Measurements from ENCODE around the gene GRIP2. TPM values are rescaled to one million over a fixed set of nuclear protein-coding genes. Genes with fewer than 3 reads are reported as not detected.

GRIP2 gene
- total and polyA plus RNA-seq, 10 donors = 0.15 to 3.7 (median 1.2) TPM

DNA sequence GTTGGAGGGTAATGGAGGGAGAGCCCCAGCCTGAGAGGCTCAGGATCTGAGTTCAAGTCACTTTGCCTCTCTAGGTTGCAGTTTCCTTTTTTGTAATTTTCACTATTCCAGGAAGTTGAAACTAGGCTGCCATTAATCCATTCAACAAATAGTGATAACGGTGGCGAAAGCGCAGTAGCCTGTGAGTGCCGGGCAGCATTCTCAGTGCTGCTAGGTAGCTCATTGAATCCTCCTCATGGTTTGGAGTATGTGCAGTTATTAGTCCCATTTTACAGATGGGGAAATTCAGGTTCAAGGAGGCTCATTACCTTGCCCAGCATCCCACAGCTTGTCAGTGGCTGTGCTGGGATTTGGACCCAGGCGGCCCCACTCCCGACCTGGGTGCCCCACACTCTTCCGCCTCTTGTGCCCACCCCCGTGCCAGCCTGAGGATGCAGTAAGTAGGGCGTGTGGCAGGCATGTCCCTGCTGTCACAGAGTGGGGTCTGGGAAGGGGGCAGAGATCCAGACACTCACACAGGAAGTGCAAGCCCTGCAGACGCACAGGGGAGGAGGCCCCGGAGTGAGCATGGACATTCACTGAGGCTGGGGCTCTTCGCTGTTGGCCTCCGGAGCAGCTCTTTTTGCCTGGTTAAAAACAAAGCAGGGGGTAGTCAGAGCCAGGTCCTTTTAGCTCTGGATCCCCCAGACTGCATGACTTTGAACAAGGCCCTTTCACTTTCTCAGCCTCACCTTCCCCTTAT is 79.0 kb downstream of the GRIP2 start:
- Histone ChIP-seq H3K9me3 (no peaks in the 10 kb centered on the region), H3K36me3 (peaks cover 0 to 100% (median 75%) of the 10 kb centered on the region in 6 donors), H3K27ac (peak overlapping the region in 6 of 8 donors; percentile 3 to 47 (median 28)), H3K4me1 (peaks cover 0 to 43% (median 22%) of the 10 kb centered on the region in 6 donors), H3K27me3 (replicated peaks in 1 of 7) (no peaks in the 10 kb centered on the region), H3K4me3 (no peak overlapping the region)
- WGBS, 5 donors = 82 to 93% (median 87%) methylated on average over 12 to 13 of the region's 13 CpGs
- intact Hi-C loops (cut with DNase I; ENCODE audit: low total_unique reads) = loop anchor here (10.0 kb wide), 1 partner anchor 566 kb away; no protein-coding TSS in a partner anchor
- no peak for DNase-seq
- no peak for TF ChIP-seq POLR2A (IDR thresholded peaks at IDR 0.05)
- TF ChIP-seq POLR2AphosphoS5 (IDR thresholded peaks at IDR 0.05) = no peak
- TF ChIP-seq, protein P1, sequence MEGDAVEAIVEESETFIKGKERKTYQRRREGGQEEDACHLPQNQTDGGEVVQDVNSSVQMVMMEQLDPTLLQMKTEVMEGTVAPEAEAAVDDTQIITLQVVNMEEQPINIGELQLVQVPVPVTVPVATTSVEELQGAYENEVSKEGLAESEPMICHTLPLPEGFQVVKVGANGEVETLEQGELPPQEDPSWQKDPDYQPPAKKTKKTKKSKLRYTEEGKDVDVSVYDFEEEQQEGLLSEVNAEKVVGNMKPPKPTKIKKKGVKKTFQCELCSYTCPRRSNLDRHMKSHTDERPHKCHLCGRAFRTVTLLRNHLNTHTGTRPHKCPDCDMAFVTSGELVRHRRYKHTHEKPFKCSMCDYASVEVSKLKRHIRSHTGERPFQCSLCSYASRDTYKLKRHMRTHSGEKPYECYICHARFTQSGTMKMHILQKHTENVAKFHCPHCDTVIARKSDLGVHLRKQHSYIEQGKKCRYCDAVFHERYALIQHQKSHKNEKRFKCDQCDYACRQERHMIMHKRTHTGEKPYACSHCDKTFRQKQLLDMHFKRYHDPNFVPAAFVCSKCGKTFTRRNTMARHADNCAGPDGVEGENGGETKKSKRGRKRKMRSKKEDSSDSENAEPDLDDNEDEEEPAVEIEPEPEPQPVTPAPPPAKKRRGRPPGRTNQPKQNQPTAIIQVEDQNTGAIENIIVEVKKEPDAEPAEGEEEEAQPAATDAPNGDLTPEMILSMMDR (IDR thresholded peaks at IDR 0.05 in 8 of 11, conservative IDR thresholded peaks at IDR 0.05 in 3 of 11) = no peak

DNA sequence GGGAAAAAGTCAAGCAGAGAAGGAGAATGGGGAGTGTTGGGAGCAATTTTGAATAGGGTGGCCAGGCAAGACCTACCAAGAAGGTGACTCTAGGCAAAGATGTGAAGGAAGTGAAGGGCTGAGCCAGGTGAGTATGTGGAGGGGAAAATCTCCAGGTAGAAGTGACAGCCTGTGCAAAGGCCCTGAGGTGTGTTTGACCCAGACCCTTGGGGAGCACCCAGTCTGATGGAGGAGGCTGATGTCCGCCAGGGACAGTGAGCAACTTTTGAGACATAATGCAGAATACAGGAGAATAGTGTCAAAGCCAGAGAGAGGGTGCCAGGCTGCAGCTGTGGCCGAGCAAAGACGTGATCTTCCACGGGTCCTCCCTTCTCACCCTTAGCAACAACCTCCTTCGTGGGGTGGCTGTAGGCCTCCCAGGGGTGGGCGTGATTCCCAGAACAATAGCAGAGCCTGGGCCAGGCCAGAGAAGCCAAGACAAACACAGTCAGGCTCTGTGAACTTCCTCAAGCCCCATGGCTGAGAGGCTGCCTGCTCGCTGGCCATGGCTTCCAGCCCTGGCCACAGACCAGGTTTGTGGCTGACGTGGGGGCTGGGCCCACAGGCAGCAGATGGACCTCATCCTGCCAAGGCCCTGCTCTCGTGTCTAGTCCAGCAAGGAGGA is 79.7 kb downstream of the GRIP2 start:
- intact Hi-C loops (cut with DNase I; ENCODE audit: low total_unique reads) = loop anchor here (10.0 kb wide), 1 partner anchor 566 kb away; no protein-coding TSS in a partner anchor
- Histone ChIP-seq H3K4me3 (no peak overlapping the region), H3K27me3 (replicated peaks in 1 of 7) (no peaks in the 10 kb centered on the region), H3K4me1 (peaks cover 0 to 43% (median 22%) of the 10 kb centered on the region in 6 donors), H3K36me3 (peaks cover 0 to 100% (median 74%) of the 10 kb centered on the region in 6 donors), H3K27ac (peak overlapping the region in 6 of 8 donors; percentile 3 to 47 (median 28)), H3K9me3 (no peaks in the 10 kb centered on the region)
- WGBS, 5 donors = 71 to 82% (median 80%) methylated on average over 8 to 9 of the region's 9 CpGs
- TF ChIP-seq POLR2A (IDR thresholded peaks at IDR 0.05) = no peak
- peak; percentile 46 to 67 (median 58) for TF ChIP-seq POLR2AphosphoS5 (IDR thresholded peaks at IDR 0.05)
- DNase-seq = no peak

DNA sequence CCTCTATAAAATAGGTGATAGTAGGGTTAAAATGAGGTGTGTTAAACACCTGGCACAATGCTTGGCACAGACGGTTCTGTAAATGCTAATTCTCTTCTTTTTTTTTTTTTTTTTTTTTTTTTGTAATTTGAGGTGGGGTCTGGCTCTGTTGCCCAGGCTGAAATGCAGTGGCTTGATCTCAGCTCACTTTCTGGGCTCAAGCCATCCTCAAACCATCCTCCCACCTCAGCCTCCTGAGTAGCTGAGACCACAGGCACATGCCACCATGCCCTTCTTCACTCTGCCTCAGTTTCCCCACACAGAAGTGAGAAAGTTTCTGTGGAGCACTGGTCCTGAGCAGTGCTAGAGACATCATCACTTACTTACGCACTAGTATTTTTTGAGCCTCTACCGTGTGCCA is 80.4 kb downstream of the GRIP2 start:
- Histone ChIP-seq H3K27ac (peak overlapping the region in 1 of 8 donors; percentile 47), H3K9me3 (no peaks in the 10 kb centered on the region), H3K4me3 (no peak overlapping the region), H3K36me3 (peaks cover 0 to 100% (median 74%) of the 10 kb centered on the region in 6 donors), H3K27me3 (replicated peaks in 1 of 7) (no peaks in the 10 kb centered on the region), H3K4me1 (peaks cover 0 to 43% (median 22%) of the 10 kb centered on the region in 6 donors)
- 65 to 93% (median 88%) methylated on average over 3 of the region's 3 CpGs for WGBS, 5 donors
- TF ChIP-seq POLR2A (IDR thresholded peaks at IDR 0.05) (no peak), POLR2AphosphoS5 (IDR thresholded peaks at IDR 0.05) (no peak)
- TF ChIP-seq, protein P1 (IDR thresholded peaks at IDR 0.05 in 8 of 11, conservative IDR thresholded peaks at IDR 0.05 in 3 of 11) = no peak
- intact Hi-C loops (cut with DNase I; ENCODE audit: low total_unique reads) = loop anchor here (10.0 kb wide), 2 partner anchors 55 to 565 kb away; partner anchors contain the start of gene SLC6A6
- DNase-seq = no peak

DNA sequence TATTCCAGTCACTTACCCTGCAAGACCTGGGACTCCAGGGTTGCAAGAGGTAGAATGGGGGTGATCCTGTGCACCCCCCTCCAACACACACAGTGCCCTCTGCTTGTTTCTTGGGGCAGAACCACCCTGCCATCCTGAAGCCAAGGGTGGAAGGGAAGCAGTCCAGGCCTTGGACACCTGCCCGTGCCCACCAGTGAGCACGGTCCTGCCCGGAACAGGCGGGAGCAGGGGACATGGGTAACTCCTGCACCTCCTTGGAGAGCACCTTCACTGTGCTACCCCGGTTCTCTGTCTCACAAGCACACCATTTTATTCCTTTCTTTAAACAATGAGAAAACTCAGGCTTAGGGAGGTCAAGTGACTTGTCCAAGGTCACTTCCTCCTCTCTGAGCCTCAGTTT is 80.8 kb downstream of the GRIP2 start:
- H3K4me3 ChIP-seq = no peak overlapping the region
- peaks cover 0 to 100% (median 74%) of the 10 kb centered on the region in 6 donors for H3K36me3 ChIP-seq
- TF ChIP-seq, protein P1 (IDR thresholded peaks at IDR 0.05 in 8 of 11, conservative IDR thresholded peaks at IDR 0.05 in 3 of 11) = no peak
- peak in 2 of 3 donors; percentile 33 to 62 for TF ChIP-seq POLR2AphosphoS5 (IDR thresholded peaks at IDR 0.05)
- H3K27ac ChIP-seq = no peak overlapping the region
- intact Hi-C loops (cut with DNase I; ENCODE audit: low total_unique reads) = loop anchor here (10.0 kb wide), 1 partner anchor 55 kb away; the partner anchor contains the start of gene SLC6A6
- DNase-seq = no peak
- peaks cover 0 to 46% (median 25%) of the 10 kb centered on the region in 6 donors for H3K4me1 ChIP-seq
- H3K9me3 ChIP-seq = no peaks in the 10 kb centered on the region
- H3K27me3 ChIP-seq (replicated peaks in 1 of 7) = no peaks in the 10 kb centered on the region
- 76 to 98% (median 92%) methylated on average over 5 of the region's 5 CpGs for WGBS, 5 donors

Data from spleen (tissue), 11 donors.